Measurements from ENCODE around the gene P4HA2.

DNA sequence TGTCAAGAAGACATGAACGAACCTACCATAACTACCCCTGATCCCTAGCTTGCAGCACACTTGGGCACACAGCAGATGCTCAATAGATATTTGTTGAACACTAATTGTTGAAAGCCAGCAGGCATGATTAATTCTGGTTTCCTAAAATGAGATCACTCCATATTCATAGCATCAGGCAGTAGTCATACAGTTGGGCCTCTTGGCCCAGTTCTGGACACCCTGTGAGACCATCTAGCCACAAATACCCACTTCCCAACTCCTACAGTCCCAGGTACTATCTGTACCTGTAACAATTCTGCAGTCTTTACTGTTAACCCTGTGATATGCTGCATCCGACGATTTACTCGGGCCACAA is 24.2 kb downstream of the P4HA2 start:
- TF ChIP-seq EZH2phosphoT487 (IDR thresholded peaks at IDR 0.05; ENCODE audit: borderline replicate concordance, low read depth, low read length) (no peak), CTCF (conservative IDR thresholded peaks at IDR 0.05; ENCODE audit: low read length) (no peak)
